NCI-H1417 (cell line): ENCODE results near the gene LPGAT1.
A peak's percentile ranks its signal among the peaks of the same experiment; 100 is the strongest.
"Not testable (repeated sequence)": the region's sequence is repeated elsewhere in the genome, so short reads cannot be mapped to it uniquely, and the experiment has no call there.

Experiments used
- DNase-seq, 3 experiments: peaks; one replicate each; lab custom pipeline; 2025; lab: John Stamatoyannopoulos, UW

The LPGAT1 gene

DNA sequence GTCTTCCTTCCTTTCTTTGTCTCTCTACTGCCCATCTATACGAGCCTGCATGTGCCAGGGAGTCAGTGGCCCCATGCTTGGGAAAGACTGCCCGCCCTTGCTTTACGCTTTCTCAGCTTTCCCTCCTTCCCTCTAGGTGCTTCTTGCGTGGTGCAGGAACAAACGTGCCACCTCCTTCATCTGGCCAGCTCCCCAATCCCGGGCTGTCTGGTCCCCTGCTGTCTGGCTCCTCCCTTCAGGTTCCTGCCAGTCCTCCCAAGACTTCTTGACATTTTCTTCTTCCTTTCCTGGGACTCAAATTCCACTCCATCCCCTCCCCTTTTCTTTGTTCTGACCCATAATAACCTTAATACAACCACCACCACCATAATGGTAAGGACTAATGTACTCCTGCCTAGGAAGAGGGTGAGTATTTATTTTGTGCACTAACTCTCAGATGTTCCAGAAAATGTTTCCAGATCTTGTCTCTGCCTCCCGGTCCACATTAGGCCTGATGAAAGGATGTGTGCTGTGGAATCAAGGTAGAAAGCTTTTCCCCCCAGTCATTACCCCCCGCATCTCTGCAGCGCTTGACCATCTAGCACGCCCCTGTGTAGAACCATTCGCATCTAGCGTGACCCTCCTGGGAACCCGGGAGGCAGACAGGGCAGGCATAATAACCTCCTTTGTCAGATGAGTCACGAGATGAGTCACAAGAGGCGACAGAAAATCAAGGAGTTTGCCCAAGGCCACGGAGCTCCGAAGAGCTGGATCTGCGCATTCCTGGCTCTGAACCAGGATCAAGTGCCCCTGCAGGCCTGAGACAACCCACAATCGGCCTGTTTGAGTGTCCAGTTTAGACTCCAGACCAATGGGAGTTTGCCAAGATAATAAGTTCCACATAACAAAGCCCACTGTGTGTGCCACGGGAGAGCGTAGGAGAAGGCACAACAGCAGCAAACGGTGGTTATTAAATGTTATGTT lies 95.1 kb downstream of the LPGAT1 start:
- no peak for DNase-seq

DNA sequence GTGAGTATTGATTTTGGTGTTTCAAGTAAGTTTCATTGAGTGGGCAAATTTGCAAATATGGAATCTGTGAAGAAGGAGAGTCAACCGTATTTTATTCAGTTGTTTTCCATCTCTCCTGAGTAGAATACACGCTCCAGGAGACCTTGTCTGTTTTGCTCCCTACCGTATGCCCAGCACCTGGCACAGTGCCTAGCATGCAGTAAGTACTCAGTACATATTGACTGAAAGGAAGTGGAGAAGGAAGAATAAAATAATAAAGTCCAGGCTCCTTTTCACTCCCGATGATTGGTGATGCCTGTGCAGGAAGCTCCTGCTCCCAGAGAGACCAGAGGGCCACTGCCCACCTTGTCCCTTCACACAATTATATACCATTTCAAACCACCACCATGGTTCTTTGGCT lies 95.8 kb downstream of the LPGAT1 start:
- peak; percentile 61 to 86 (median 85) for DNase-seq

GRCh38 chr1:211734359-211734758 lies 96.2 kb downstream of the LPGAT1 start:
- DNase-seq = peak in 2 of 3 experiments; percentile 61 to 85

- DNase-seq = no peak
These were observed 98.1 kb downstream of the LPGAT1 start for GRCh38 chr1:211732293-211732980.

DNA sequence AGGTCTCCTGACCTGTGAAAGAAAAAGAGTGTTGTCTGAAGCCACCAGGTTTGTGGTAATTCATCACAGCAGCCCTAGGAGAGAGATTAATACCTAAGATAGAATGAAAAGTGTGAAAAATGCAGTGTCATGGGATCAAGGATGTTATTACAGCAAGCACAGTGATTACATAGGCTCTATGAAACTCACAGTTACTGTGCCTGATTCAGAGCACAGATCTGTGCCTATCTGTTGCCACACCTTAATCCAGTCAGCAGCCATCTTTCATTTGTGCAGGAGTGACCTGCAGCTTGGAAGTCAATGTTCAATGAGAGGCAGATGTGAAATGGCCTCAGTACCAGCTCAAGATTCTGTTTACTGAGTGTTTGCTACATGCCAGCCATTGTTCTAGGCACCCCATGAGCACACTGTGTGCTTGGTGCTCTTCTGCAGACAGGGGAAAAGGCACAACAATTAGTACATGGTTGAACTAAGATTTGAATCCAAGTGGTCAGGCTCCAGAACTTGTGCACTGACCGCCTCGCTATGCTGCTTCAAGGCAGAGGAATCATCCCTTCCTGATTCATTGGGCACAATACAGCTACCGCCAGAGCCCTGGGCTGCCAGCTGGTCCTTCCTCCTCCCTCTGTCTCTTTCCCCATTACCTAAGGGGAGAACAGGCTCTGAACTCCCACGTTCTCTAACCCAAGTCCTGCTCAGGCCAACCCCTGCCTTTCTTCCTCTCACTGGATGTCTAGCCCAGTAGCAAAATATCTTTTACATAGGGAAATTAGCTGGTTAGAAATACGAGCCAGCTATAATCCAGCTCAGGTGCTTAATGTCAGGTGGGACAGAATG lies 98.9 kb downstream of the LPGAT1 start:
- peak in 2 of 3 experiments; percentile 7 to 18 for DNase-seq

DNA sequence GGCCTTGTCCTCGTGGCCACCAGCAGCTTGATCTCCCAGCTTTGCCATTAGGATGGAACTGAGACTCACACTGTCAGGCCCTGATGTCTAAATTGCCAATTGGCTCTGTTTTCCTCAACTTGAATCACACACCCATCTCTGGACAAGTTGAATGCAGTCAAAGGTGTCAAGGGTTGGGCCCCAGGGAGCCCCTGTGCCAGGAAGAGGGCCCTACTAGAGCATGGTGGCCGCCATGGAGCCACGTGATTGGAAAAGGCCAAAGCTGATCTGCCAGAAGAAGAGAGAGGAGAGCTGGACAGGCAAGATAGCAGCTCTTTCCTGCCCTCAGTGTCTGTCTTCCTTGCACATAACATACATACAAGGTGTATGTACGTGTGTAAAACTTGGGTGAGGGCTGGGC lies 100.2 kb downstream of the LPGAT1 start:
- no peak for DNase-seq

DNA sequence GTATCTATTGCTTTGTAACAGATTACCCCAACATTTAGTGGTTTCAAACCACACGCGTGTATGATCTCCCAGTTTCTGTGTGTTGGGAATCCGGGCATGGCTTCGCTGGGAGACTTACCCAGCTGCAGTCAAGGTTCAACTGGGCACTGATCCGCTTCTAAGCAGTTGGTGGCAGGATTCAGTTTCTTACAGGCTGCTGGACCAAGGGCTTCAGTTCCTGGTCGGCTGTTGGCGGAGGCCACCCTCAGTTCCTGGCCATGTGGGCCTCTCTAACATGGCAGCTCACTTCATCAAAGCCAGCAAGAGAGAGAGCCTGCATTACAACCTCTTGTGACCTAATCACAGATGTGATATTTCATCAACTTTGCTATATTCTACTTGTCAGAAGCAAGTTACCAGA lies 101.3 kb downstream of the LPGAT1 start:
- no peak for DNase-seq

- DNase-seq = no peak
These were observed 104.0 kb downstream of the LPGAT1 start for GRCh38 chr1:211726467-211726995.

DNA sequence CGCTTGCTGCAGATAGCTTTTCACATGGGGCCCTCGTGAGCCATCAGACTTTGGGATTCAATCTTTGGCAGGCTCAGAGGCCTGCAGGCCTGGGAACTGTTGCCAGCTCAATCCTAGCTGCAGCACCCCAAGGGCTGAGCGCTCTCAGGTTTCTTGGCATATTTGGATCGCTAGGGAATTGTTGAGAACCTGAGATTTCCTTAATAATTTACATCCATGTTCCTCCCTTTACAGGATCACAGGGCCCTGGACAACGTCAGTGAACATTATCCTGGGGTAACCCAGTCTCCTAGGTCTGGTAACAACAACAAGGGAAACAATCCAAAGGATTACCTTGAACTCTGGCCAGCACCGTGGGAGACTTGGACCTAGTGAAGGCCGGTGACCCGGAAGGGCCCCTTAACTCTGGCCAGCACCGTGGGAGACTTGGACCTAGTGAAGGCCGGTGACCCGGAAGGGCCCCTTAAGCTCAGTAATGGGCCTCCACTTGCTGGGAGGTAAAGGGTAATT lies 105.8 kb downstream of the LPGAT1 start:
- DNase-seq = no peak

DNA sequence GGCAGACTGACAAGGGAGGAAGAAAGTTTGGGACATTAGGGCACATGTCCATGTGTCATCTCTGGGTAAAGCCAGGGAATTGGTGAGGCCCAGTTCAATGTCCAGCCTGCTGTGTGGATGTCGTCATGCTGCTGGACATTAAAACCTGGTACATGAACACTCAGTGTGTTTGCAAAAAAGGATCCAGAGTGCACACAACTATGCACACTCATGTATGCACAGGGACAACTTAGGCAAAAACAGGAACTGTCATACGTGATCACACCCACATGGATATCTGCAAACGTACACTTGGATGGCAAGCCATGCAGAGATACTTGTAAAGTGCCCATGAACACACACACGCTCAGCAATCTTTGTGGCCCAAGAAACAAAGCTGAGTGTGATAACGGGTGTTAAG lies 107.3 kb downstream of the LPGAT1 start:
- DNase-seq = no peak

GRCh38 chr1:211722277-211723175 lies 108.0 kb downstream of the LPGAT1 start:
- no peak for DNase-seq

GRCh38 chr1:211716555-211716954 lies 114.0 kb downstream of the LPGAT1 start:
- not testable (repeated sequence) for DNase-seq

DNA sequence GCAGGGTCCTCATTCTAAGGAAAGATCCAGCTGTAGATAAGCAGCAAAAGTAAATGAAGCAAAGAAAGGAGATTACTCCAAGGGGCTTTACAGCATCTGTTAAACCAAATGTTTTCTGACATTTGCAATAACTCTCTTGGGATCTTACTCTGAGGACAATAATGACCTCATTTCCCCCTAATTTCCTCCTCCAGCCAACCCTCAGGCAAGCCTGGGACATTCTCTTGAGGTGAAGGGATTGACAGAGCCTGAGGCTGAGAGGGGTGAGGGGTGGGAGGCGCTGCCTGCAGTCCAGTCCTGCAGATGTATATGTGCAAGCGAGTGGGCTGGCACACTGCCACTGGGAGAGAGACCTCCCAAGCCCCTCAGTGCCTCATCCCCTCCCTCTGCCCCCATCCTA lies 114.6 kb downstream of the LPGAT1 start:
- DNase-seq = no peak

GRCh38 chr1:211714154-211714553 lies 116.4 kb downstream of the LPGAT1 start:
- DNase-seq = no peak

DNA sequence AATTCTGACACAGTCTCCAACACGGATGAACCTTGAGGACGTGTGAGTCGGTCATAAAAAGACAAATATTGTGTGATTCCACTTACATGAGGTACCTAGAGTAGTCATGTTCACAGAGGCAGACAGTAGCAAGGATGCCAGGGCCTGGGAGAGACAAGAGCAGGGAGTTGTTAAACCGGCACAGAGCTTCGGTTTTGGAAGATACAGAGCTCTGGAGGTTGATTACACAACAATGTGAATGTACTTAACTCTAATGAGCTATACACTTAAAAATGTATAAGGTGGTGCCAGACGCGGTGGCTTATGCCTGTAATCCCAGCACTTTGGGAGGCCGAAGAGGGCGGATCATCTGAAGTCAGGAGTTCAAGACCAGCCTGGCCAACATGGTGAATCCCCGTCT lies 117.3 kb downstream of the LPGAT1 start:
- DNase-seq = no peak

- DNase-seq = no peak
These were observed 119.3 kb downstream of the LPGAT1 start for GRCh38 chr1:211711315-211711705.

DNA sequence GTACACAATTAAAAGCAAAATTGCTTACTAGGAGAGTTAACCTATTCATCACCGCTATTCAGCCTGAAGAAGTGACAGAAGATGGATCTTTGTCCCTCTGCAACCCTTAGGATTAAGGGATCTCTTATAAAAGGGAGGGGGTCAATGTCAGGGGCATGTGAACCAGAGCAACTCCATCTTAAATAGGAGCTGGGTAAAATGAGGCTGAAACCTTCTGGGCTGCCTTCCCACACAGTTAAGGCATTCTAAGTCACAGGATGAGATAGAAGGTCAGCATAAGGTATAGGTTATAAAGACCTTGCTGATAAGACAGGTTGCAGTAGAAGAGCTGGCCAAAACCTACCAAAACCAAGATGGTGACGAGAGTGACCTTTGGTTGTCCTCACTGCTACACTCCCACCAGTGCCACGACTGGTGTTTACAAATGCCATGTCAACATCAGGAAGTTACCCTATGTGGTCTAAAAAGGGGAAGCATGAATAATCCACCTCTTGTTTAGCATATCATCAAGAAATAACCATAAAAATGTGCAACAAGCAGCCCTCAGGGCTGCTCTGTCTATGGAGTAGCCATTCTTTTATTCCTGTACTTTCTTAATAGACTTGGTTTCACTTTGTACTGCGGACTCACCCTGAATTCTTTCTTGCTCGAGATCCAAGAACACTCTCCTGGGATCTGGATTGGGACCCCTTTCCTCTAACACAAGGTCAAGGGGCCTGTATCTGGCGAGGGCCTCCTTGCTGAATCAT lies 119.8 kb downstream of the LPGAT1 start:
- no peak for DNase-seq

DNA sequence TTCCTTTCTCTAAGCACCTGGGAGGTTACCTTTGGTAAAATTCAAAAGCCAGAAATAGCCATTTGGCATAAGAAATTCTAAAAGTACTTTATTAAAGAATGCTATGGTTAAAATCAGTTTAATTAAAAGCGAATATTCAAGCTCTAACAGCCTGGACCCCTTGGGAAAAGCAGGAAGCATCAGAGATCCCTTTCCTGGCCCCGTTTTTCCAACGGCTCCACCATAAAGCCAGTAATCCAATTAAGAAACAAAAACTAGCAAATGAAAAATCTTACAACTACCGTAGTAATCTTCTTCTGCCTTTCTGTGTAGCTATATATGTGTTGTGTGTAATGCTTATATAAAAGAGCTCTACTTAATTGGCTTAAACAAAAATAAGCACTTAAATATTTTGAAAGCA lies 121.6 kb downstream of the LPGAT1 start:
- DNase-seq = no peak

GRCh38 chr1:211708006-211708405 lies 122.6 kb downstream of the LPGAT1 start:
- DNase-seq = no peak
